Glutamatergic neuron (in vitro differentiated cells): Measurements from ENCODE around the gene PAM. TPM values are rescaled to one million over a fixed set of nuclear protein-coding genes. Genes with fewer than 3 reads are reported as not detected.

Experiments used
- DNase-seq: peaks from one replicate; pipeline ENCODE4 v3.0.0; 2022
- H3K27ac Mint-ChIP-seq: one replicate; pipeline ENCODE4 v1.8.0; 2020; ENCODE audit warnings: mild to moderate bottlenecking, mixed read lengths, inconsistent platforms; ENCODE audit not compliant: unreplicated experiment
- H3K27me3 Mint-ChIP-seq: one replicate; pipeline ENCODE4 v1.8.0; 2020; ENCODE audit warnings: mild to moderate bottlenecking, moderate library complexity, mixed read lengths, inconsistent platforms; ENCODE audit not compliant: unreplicated experiment
- H3K36me3 Mint-ChIP-seq: one replicate; pipeline ENCODE4 v1.8.0; 2020; ENCODE audit warnings: mild to moderate bottlenecking, mixed read lengths, inconsistent platforms; ENCODE audit not compliant: unreplicated experiment
- H3K4me1 Mint-ChIP-seq: one replicate; pipeline ENCODE4 v1.8.0; 2020; ENCODE audit warnings: mild to moderate bottlenecking, low read depth, mixed read lengths, inconsistent platforms; ENCODE audit not compliant: unreplicated experiment
- H3K4me3 Mint-ChIP-seq: one replicate; pipeline ENCODE4 v1.8.0; 2020; ENCODE audit warnings: mild to moderate bottlenecking, mixed read lengths, inconsistent platforms; ENCODE audit not compliant: unreplicated experiment
- H3K9me3 Mint-ChIP-seq: one replicate; pipeline ENCODE4 v1.8.0; 2020; ENCODE audit warnings: mild to moderate bottlenecking, moderate library complexity, mixed read lengths, inconsistent platforms; ENCODE audit not compliant: unreplicated experiment
- CTCF ChIP-seq: fragments of 200-600 bp; sonication (generic); IDR thresholded peaks from one replicate; pipeline ENCODE4 v1.5.0; 2021; ENCODE audit not compliant: partially characterized antibody, unreplicated experiment
- total RNA-seq: library from RNA; stranded (reverse); fragmentation: NEBNext Ultra II Directional; extraction: Animal tissue kit (Norgen Biotek cat#: 25700); gene quantifications from one replicate; pipeline ENCODE4 v1.2.1, GENCODE V29; 2021; ENCODE audit not compliant: unreplicated experiment

PAM gene
- total RNA-seq, 1 donor from 2014 or later, result 192 TPM

- peaks cover 11% of the 10 kb centered on the region for H3K36me3 Mint-ChIP-seq
- H3K4me1 Mint-ChIP-seq, result no peaks in the 10 kb centered on the region
- H3K27me3 Mint-ChIP-seq, result peaks cover 2% of the 10 kb centered on the region
- H3K4me3 Mint-ChIP-seq, result no peak overlapping the region
- no peak for TF ChIP-seq CTCF
- no peak for DNase-seq
- no peak overlapping the region for H3K27ac Mint-ChIP-seq
- H3K9me3 Mint-ChIP-seq, result peaks cover 2% of the 10 kb centered on the region
Measured at GRCh38 chr5:103003872-103004271, 248.8 kb downstream of the PAM start.

- no peak for TF ChIP-seq CTCF
- Mint-ChIP-seq H3K4me3 (no peak overlapping the region), H3K27me3 (peaks cover 2% of the 10 kb centered on the region)
Measured at GRCh38 chr5:103005276-103005675, 250.2 kb downstream of the PAM start.

GRCh38 chr5:103006921-103007320 lies 251.8 kb downstream of the PAM start:
- no peak overlapping the region for H3K4me3 Mint-ChIP-seq
- peaks cover 5% of the 10 kb centered on the region for H3K36me3 Mint-ChIP-seq
- no peak overlapping the region for H3K27ac Mint-ChIP-seq
- peaks cover 2% of the 10 kb centered on the region for H3K27me3 Mint-ChIP-seq
- no peak for DNase-seq
- H3K4me1 Mint-ChIP-seq, result no peaks in the 10 kb centered on the region
- TF ChIP-seq CTCF, result no peak
- peaks cover under 1% of the 10 kb centered on the region for H3K9me3 Mint-ChIP-seq

More at GRCh38 chr5:103005276-103005675, 250.2 kb downstream of the PAM start:
- DNase-seq, result no peak
- peaks cover 1% of the 10 kb centered on the region for H3K36me3 Mint-ChIP-seq
- no peaks in the 10 kb centered on the region for H3K4me1 Mint-ChIP-seq
- H3K9me3 Mint-ChIP-seq, result peaks cover 2% of the 10 kb centered on the region
- no peak overlapping the region for H3K27ac Mint-ChIP-seq

- Mint-ChIP-seq H3K27me3 (no peaks in the 10 kb centered on the region), H3K36me3 (peaks cover 15% of the 10 kb centered on the region), H3K4me3 (no peak overlapping the region)
Measured at GRCh38 chr5:103010168-103010567, 255.1 kb downstream of the PAM start.

More at GRCh38 chr5:103010168-103010567, 255.1 kb downstream of the PAM start:
- Mint-ChIP-seq H3K4me1 (no peaks in the 10 kb centered on the region), H3K9me3 (peaks cover 2% of the 10 kb centered on the region), H3K27ac (no peak overlapping the region)
- no peak for DNase-seq
- no peak for TF ChIP-seq CTCF
